NT2/D1 (cell line): ENCODE results near the gene GLA.

Experiments
- DNase-seq: peaks from one replicate; pipeline ENCODE4 v3.0.0-alpha.2; 2011; ENCODE audit warnings: low read depth, low spot score
- H3K27me3 ChIP-seq: 2 replicates; pipeline ENCODE4 v1.6.0; 2011; ENCODE audit warnings: mild to moderate bottlenecking; ENCODE audit not compliant: insufficient read length, insufficient read depth
- H3K36me3 ChIP-seq: 2 replicates; pipeline ENCODE4 v1.6.1; 2011; ENCODE audit warnings: mild to moderate bottlenecking, low read length, mixed read lengths; ENCODE audit not compliant: insufficient read depth, insufficient read length
- H3K4me1 ChIP-seq: 2 replicates; pipeline ENCODE4 v1.5.1; 2011; ENCODE audit not compliant: insufficient read depth, insufficient read length
- H3K4me3 ChIP-seq: 2 replicates; pipeline ENCODE4 v1.5.1; 2011; ENCODE audit warnings: low read depth; ENCODE audit not compliant: insufficient read length
- H3K9ac ChIP-seq: 2 replicates; pipeline ENCODE4 v1.6.0; 2011; ENCODE audit warnings: low read depth; ENCODE audit not compliant: insufficient read length
- H3K9me3 ChIP-seq: 2 replicates; pipeline ENCODE4 v1.5.1; 2011; ENCODE audit warnings: mild to moderate bottlenecking, low read length; ENCODE audit not compliant: insufficient read depth
- SUZ12 ChIP-seq: IDR thresholded peaks from 2 replicates; pipeline ENCODE4 v1.6.1; 2011; ENCODE audit not compliant: insufficient read length, insufficient read depth; ENCODE audit errors: extremely low read depth
- YY1 ChIP-seq: IDR thresholded peaks from 2 replicates; pipeline ENCODE4 v1.6.1; 2011; ENCODE audit not compliant: insufficient read length, insufficient read depth
- ZNF274 ChIP-seq: IDR thresholded peaks from 2 replicates; pipeline ENCODE4 v1.6.1; 2011; ENCODE audit warnings: mild to moderate bottlenecking, low read depth, low read length

The GLA gene

DNA sequence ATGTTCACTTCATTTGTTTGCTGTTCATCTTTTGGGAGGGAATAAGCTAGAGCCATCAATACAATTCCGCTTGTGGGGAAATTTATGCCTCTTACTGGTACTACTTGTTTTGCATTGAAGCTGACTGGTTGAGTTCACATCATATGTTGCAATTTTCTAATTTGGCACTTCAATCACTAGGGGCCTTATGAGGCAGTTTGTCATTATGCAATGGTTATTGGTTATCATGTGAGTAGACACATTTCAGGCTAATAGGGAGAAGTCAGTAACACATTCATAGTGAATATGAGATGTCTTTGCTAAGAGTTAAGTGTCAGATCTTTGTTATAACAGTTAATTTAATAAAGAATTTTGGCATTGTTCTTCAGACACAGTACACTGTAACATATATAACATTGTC lies 11.9 kb downstream of the GLA start:
- no peaks in the 10 kb centered on the region for H3K4me1 ChIP-seq
- no peaks in the 10 kb centered on the region for H3K9me3 ChIP-seq
- no peak overlapping the region for H3K4me3 ChIP-seq
- no peak for DNase-seq
- TF ChIP-seq ZNF274 (no peak), SUZ12 (no peak), YY1 (no peak)
- H3K9ac ChIP-seq = no peak overlapping the region
- peaks cover 63% of the 10 kb centered on the region for H3K36me3 ChIP-seq
- no peaks in the 10 kb centered on the region for H3K27me3 ChIP-seq

DNA sequence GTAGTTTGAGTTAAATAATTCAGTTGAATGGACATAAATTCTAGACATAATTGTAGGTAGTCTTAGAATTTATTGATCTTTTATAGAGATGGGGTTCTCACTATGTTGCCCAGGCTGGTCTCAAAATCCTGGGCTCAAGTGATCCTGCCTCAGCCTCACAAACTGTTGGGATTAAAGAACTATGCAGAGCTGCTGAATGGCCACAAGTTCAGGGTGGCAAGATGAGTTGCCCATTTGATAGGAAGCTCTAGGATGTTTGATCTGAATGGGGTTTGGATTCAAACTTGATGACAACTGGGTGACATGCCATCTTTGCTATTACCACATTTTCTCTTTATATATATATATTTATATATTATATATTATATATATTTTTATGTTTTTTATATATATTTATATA lies 13.4 kb downstream of the GLA start:
- H3K27me3 ChIP-seq = no peaks in the 10 kb centered on the region
- no peaks in the 10 kb centered on the region for H3K4me1 ChIP-seq
- no peak overlapping the region for H3K9ac ChIP-seq
- peaks cover 50% of the 10 kb centered on the region for H3K36me3 ChIP-seq
- no peak overlapping the region for H3K4me3 ChIP-seq
- DNase-seq = no peak
- TF ChIP-seq SUZ12 (no peak), ZNF274 (no peak), YY1 (no peak)
- no peaks in the 10 kb centered on the region for H3K9me3 ChIP-seq

DNA sequence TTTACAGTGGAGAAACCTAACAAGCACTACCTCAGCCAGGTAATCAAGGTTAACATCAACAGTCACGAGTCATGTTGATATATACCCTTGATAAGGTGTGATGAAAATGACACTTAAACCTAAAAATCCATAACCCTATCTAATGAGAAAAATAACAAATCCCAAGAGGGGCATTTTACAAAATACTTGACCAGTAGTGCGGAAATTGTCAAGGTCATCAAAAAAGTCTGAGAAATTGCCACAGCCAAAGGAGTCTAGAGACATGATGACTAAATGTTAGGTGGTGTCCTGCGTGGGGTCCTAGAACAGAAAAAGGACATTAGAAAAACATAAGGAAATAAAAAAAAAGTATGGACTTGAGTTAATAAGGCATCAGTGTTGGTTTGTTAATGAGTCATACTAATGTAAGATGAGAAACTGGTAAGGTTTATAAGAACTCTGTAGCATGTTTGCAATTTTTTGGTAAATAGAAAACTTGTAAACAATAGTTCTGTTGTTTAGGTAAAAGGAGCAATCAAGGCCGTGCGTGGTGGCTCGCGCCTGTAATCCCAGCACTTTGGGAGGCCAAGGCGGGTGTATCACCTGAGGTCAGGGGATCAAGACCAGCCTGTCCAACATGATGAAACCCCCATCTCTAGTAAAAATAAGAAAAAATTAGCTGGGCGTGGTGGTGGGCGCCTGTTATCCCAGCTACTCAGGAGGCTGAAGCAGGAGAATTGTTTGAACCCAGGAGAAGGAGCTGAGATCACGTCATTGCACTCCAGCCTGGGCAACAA lies 14.0 kb downstream of the GLA start:
- peaks cover 50% of the 10 kb centered on the region for H3K36me3 ChIP-seq
- no peaks in the 10 kb centered on the region for H3K9me3 ChIP-seq
- DNase-seq = no peak
- peak overlapping the region; percentile 51 for H3K9ac ChIP-seq
- no peaks in the 10 kb centered on the region for H3K27me3 ChIP-seq
- no peaks in the 10 kb centered on the region for H3K4me1 ChIP-seq
- TF ChIP-seq SUZ12 = no peak
- TF ChIP-seq YY1 = no peak
- TF ChIP-seq ZNF274 = no peak
- H3K4me3 ChIP-seq = peak overlapping the region; percentile 11

DNA sequence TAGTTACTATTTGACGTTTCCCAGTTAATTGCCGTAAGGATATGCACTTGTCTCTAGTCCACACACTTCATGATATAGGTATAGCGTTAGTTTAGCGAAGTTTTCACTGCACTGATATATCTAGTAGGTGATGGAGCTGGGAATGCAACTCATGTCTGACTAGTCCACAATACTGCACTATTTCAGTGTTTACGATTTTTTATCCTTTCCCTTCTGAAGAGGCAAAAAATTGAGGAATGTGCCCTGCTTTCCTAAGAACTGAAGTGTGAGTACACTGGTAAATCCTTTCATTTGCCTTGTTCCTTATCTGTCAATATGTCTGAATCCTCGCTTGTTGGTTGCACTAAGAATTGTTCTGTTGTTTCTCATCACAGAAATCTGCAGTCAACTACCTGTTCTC lies 15.9 kb downstream of the GLA start:
- DNase-seq = no peak
- Histone ChIP-seq H3K9me3 (no peaks in the 10 kb centered on the region), H3K27me3 (no peaks in the 10 kb centered on the region), H3K36me3 (peaks cover 46% of the 10 kb centered on the region), H3K9ac (peak overlapping the region; percentile 99), H3K4me3 (peak overlapping the region; percentile 97), H3K4me1 (peaks cover under 1% of the 10 kb centered on the region)
- no peak for TF ChIP-seq YY1
- TF ChIP-seq SUZ12 = no peak
- no peak for TF ChIP-seq ZNF274

DNA sequence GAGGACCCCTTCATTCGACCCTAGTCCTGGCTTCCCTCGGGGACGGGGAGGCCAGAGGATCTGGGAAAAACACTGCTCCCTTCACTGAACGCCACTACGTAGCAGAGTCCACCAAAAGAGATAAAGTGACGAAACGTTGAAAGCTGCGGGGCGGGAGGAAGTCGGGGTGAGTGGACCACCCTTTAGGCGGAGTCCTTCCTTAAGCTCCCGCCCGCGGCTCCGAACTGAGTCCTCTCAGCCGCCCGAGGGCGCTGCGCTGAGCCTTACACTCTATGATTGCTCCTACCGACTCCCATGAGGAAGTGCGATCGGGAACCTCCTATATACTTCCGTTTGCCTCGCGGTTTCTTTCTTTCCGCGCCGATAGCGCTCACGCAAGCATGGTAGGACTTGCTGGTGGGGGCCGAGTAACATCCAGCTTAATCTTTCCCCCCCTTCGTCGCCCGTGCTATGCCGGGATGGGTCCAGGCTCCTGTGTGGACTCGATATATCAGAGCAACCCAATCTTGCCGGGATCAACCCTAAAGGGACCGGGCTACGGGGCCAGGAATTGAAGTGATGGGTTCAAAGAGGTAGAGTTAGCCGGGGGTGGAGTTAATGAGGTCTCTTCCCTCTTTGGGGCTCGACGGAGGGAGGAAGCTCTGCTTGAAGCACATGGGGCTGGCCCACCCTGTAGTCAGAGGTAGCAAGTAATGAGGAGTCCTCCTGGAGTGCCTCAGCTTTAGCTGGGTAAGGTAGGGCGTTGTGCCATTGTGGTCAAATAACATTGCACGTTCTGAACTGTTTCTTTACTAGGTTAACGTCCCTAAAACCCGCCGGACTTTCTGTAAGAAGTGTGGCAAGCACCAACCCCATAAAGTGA lies 16.8 kb downstream of the GLA start, which contains the start of gene RPL36A:
RPL36A (plus strand) TSS at position 348 of the 862 bp plus-strand sequence; CDS start at position 381, 33 bp downstream.
- Histone ChIP-seq H3K27me3 (no peaks in the 10 kb centered on the region), H3K4me3 (peak within 1 kb of the TSS; percentile 97), H3K4me1 (peaks cover 3% of the 10 kb centered on the region), H3K36me3 (peaks cover 40% of the 10 kb centered on the region), H3K9ac (peak within 1 kb of the TSS; percentile 99), H3K9me3 (no peaks in the 10 kb centered on the region)
- DNase-seq = peak; percentile 86
- TF ChIP-seq SUZ12 = no peak
- no peak for TF ChIP-seq ZNF274
- no peak for TF ChIP-seq YY1

DNA sequence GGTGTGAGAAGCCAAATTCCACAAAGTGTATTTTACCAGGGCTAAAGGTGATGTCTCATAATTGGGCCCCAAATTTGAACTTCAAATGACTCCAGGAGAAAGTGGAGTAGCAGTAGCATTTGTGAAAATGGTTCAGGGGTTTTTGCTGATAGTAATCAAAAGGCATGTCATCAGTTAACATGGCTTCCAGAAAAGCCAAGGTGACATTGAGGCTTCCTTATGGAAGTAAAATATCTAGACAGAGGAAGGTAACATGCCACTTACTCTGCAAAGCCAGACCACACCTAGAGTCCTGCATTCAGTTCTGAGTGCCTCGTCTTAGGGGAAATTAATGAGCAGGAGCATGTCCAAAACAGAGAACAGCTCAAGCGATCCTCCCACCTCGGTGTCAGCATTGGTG lies 19.1 kb downstream of the GLA start:
- Histone ChIP-seq H3K36me3 (peaks cover 25% of the 10 kb centered on the region), H3K4me1 (peaks cover 3% of the 10 kb centered on the region), H3K4me3 (no peak overlapping the region), H3K9ac (no peak overlapping the region), H3K27me3 (no peaks in the 10 kb centered on the region), H3K9me3 (no peaks in the 10 kb centered on the region)
- TF ChIP-seq ZNF274 (no peak), SUZ12 (no peak), YY1 (no peak)
- DNase-seq = no peak

DNA sequence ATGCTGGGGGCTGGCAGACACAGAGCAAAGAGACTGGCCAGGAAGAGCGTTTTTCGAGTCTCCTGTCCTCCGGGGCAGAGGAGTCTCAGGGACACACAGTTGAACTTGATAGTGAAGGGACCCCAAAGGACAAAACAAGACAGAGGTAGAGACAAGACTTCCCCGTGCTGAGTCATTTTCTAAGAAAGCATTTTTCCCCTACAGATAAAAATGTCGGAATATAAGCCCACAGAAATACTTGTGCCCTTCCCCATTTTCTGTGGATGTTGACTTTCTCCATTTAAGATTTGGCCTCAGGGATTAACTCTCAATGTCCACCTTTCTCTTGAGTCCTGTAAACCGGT lies 21.2 kb downstream of the GLA start:
- Histone ChIP-seq H3K36me3 (peaks cover 5% of the 10 kb centered on the region), H3K9ac (no peak overlapping the region), H3K4me3 (no peak overlapping the region), H3K27me3 (no peaks in the 10 kb centered on the region), H3K9me3 (no peaks in the 10 kb centered on the region), H3K4me1 (peaks cover 3% of the 10 kb centered on the region)
- DNase-seq = no peak
- TF ChIP-seq ZNF274 = no peak
- TF ChIP-seq SUZ12 = no peak
- TF ChIP-seq YY1 = no peak
